IPS-15b (cell line): ENCODE data around the gene RIPPLY2.

ENCODE experiments used
- H3K27me3 ChIP-seq: one replicate; pipeline ENCODE4 v1.6.1; 2013; ENCODE audit warnings: low read length; ENCODE audit not compliant: control insufficient read depth, insufficient read depth
- H3K36me3 ChIP-seq: one replicate; pipeline ENCODE4 v1.6.1; 2013; ENCODE audit warnings: low read length; ENCODE audit not compliant: control insufficient read depth, insufficient read depth
- H3K4me1 ChIP-seq: one replicate; pipeline ENCODE4 v1.6.1; 2013; ENCODE audit warnings: mild to moderate bottlenecking, low read length; ENCODE audit not compliant: control insufficient read depth, insufficient read depth
- H3K4me3 ChIP-seq: one replicate; pipeline ENCODE4 v1.5.1; 2013; ENCODE audit warnings: low read depth, low read length
- H3K9ac ChIP-seq: one replicate; pipeline ENCODE4 v1.6.1; 2013; ENCODE audit warnings: low read depth, mild to moderate bottlenecking, low read length
- H3K9me3 ChIP-seq: one replicate; pipeline ENCODE4 v1.6.1; 2013; ENCODE audit warnings: mild to moderate bottlenecking, low read length; ENCODE audit not compliant: control insufficient read depth, insufficient read depth

RIPPLY2 gene

GRCh38 chr6:83844170-83844569 is 9.0 kb upstream of the RIPPLY2 start:
- Histone ChIP-seq H3K27me3 (no peaks in the 10 kb centered on the region), H3K4me1 (no peaks in the 10 kb centered on the region), H3K36me3 (no peaks in the 10 kb centered on the region), H3K9me3 (no peaks in the 10 kb centered on the region), H3K9ac (no peak overlapping the region), H3K4me3 (no peak overlapping the region)

- H3K4me1 ChIP-seq: no peaks in the 10 kb centered on the region
- H3K9me3 ChIP-seq: no peaks in the 10 kb centered on the region
- H3K36me3 ChIP-seq: no peaks in the 10 kb centered on the region
- H3K9ac ChIP-seq: no peak overlapping the region
- no peak overlapping the region for H3K4me3 ChIP-seq
- H3K27me3 ChIP-seq: peaks cover 6% of the 10 kb centered on the region
Observed at GRCh38 chr6:83846291-83846690, 6.9 kb upstream of the RIPPLY2 start.

GRCh38 chr6:83847179-83847578 is 6.0 kb upstream of the RIPPLY2 start:
- Histone ChIP-seq H3K4me1 (no peaks in the 10 kb centered on the region), H3K9ac (no peak overlapping the region), H3K9me3 (no peaks in the 10 kb centered on the region), H3K4me3 (no peak overlapping the region), H3K36me3 (no peaks in the 10 kb centered on the region), H3K27me3 (peaks cover 14% of the 10 kb centered on the region)

GRCh38 chr6:83849127-83849526 is 4.0 kb upstream of the RIPPLY2 start:
- no peaks in the 10 kb centered on the region for H3K36me3 ChIP-seq
- no peaks in the 10 kb centered on the region for H3K4me1 ChIP-seq
- no peak overlapping the region for H3K4me3 ChIP-seq
- H3K27me3 ChIP-seq: peaks cover 31% of the 10 kb centered on the region
- H3K9me3 ChIP-seq: no peaks in the 10 kb centered on the region
- no peak overlapping the region for H3K9ac ChIP-seq

GRCh38 chr6:83849610-83850009 is 3.5 kb upstream of the RIPPLY2 start:
- Histone ChIP-seq H3K9ac (no peak overlapping the region), H3K36me3 (no peaks in the 10 kb centered on the region), H3K4me1 (peaks cover 3% of the 10 kb centered on the region), H3K27me3 (peaks cover 36% of the 10 kb centered on the region), H3K9me3 (no peaks in the 10 kb centered on the region), H3K4me3 (no peak overlapping the region)

- Histone ChIP-seq H3K9me3 (no peaks in the 10 kb centered on the region), H3K4me1 (peaks cover 4% of the 10 kb centered on the region), H3K27me3 (peaks cover 51% of the 10 kb centered on the region), H3K36me3 (no peaks in the 10 kb centered on the region), H3K9ac (peak overlapping the region; percentile 39), H3K4me3 (peak overlapping the region; percentile 87)
Observed at GRCh38 chr6:83852528-83853177, 507 bp upstream of the RIPPLY2 start.

GRCh38 chr6:83854001-83854501 is 891 bp downstream of the RIPPLY2 start:
- Histone ChIP-seq H3K9ac (no peak overlapping the region), H3K4me3 (peak overlapping the region; percentile 87), H3K36me3 (no peaks in the 10 kb centered on the region), H3K27me3 (peaks cover 51% of the 10 kb centered on the region), H3K9me3 (no peaks in the 10 kb centered on the region), H3K4me1 (peaks cover 4% of the 10 kb centered on the region)

- peak overlapping the region; percentile 4 for H3K4me3 ChIP-seq
- H3K9ac ChIP-seq: no peak overlapping the region
- H3K27me3 ChIP-seq: peaks cover 51% of the 10 kb centered on the region
- H3K4me1 ChIP-seq: peaks cover 4% of the 10 kb centered on the region
- H3K36me3 ChIP-seq: no peaks in the 10 kb centered on the region
- H3K9me3 ChIP-seq: no peaks in the 10 kb centered on the region
Observed at GRCh38 chr6:83854766-83855165, 1.6 kb downstream of the RIPPLY2 start.

- Histone ChIP-seq H3K9me3 (no peaks in the 10 kb centered on the region), H3K36me3 (no peaks in the 10 kb centered on the region), H3K9ac (peak within 1 kb of the TSS; percentile 56), H3K27me3 (peaks cover 14% of the 10 kb centered on the region), H3K4me3 (peak within 1 kb of the TSS; percentile 97), H3K4me1 (peaks cover under 1% of the 10 kb centered on the region)
Observed at GRCh38 chr6:83859410-83860358, 6.5 kb downstream of the RIPPLY2 start, which contains the start of gene CYB5R4. CYB5R4 (plus strand) TSS chr6:83859689; CDS start chr6:83859783, 94 bp downstream.

GRCh38 chr6:83860359-83860755 is 7.2 kb downstream of the RIPPLY2 start:
- no peaks in the 10 kb centered on the region for H3K36me3 ChIP-seq
- H3K4me3 ChIP-seq: peak overlapping the region; percentile 97
- peaks cover 7% of the 10 kb centered on the region for H3K27me3 ChIP-seq
- H3K4me1 ChIP-seq: no peaks in the 10 kb centered on the region
- H3K9ac ChIP-seq: peak overlapping the region; percentile 56
- no peaks in the 10 kb centered on the region for H3K9me3 ChIP-seq

- Histone ChIP-seq H3K9ac (no peak overlapping the region), H3K36me3 (peaks cover 3% of the 10 kb centered on the region), H3K27me3 (peaks cover 1% of the 10 kb centered on the region), H3K4me1 (no peaks in the 10 kb centered on the region), H3K9me3 (no peaks in the 10 kb centered on the region), H3K4me3 (no peak overlapping the region)
Observed at GRCh38 chr6:83860782-83861495, 7.8 kb downstream of the RIPPLY2 start.
